Suppressor macrophage treated with lipopolysaccharide for 1 hour (primary cell): ENCODE data around the gene IRX2.
A peak's percentile ranks its signal among the peaks of the same experiment; 100 is the strongest.

Source experiments
- DNase-seq, 3 donors: peaks; one replicate each; pipeline ENCODE4 v3.0.0-alpha.2; 2020 to 2022

The IRX2 gene

DNA sequence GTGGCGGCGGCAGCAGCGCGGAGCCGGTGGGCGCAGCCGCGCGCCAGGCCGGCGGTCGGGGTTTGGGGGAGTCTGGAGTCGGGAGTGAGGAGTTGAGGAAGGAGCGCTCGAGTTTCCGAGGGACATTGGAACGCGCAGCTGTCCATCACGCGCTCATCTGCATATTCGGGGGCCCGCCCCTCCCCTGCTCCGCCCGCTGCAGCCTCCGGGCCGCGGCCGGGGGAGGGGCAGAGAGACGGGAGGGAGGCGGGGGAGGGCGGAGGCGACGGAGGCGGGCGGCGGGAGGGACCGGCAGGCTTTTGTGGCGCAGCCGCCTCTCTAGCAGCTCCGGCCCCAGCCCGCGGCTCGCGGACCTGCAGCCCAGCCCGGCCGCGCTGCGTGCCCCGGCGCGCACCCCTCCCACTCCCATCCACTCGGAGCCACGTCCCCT is at the start of gene IRX2:
TSS of gene IRX2 (minus strand) at position 86 of the 430 bp plus-strand sequence. CDS start 264 bp downstream, outside the sequence.
- DNase-seq = peak; percentile 27 to 57 (median 30)

- DNase-seq = no peak
These were observed 48.6 kb upstream of the IRX2 start for GRCh38 chr5:2800035-2800434.

GRCh38 chr5:2797981-2798380 is 46.5 kb upstream of the IRX2 start:
- DNase-seq = no peak

GRCh38 chr5:2797160-2797559 is 45.7 kb upstream of the IRX2 start:
- no peak for DNase-seq

DNA sequence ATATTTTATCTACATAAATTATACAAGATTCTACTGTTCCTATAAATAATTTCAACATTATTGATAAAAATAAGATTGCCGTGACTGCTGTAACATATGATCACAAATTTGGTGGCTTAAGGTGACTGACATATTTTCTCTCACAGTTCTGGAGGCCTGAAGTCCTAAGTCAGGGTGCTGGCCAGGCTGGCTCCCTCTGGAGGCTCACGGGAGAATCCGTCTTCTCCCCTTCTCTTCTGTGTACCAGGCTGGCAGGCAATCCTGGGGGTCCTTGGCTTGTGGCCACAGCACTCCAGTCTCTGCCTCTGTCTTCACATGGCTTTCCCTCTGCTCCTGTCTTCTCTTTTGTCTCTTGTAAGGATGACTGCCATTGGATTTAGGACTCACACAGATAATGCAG is 31.7 kb upstream of the IRX2 start:
- no peak for DNase-seq

DNA sequence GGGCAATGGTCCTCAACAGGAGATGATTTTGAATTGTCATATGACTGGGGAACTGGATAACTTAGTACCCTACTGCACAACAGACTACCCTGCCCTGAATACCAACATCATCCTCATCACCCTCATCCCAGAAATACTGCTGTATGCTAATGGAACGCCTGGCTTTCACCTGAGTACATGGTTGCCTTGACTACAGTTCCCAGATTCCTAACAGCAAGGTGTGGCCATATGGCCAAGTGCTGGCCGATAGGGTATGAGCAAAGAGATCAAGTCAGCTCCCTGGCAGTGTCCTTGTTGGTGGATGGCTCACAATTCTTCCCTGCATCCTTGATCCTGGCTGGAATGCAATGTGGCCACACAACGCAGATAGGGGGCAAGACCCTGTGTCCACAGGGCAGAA is 31.2 kb upstream of the IRX2 start:
- DNase-seq = no peak

GRCh38 chr5:2780421-2781171 is 29.1 kb upstream of the IRX2 start:
- DNase-seq = no peak

DNA sequence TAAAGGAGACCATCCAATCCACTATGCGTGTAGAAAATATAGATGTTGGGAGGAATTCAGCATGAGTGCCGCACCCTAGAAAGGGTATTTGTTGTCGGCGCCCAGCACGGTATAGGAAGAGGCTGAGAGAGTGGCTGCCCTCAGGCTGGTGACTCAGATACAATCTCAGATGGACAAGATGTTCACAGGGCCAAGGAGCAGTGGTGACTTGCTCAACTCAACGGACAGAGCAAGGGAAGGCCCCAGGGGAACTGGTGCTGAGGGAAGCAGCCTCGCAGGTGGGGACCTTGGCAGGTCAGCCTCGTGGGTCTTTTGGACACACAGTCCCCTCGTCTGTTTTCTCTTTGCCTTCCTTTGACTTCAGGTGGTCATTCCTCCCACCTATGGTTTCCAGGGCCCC is 28.0 kb upstream of the IRX2 start:
- no peak for DNase-seq

DNA sequence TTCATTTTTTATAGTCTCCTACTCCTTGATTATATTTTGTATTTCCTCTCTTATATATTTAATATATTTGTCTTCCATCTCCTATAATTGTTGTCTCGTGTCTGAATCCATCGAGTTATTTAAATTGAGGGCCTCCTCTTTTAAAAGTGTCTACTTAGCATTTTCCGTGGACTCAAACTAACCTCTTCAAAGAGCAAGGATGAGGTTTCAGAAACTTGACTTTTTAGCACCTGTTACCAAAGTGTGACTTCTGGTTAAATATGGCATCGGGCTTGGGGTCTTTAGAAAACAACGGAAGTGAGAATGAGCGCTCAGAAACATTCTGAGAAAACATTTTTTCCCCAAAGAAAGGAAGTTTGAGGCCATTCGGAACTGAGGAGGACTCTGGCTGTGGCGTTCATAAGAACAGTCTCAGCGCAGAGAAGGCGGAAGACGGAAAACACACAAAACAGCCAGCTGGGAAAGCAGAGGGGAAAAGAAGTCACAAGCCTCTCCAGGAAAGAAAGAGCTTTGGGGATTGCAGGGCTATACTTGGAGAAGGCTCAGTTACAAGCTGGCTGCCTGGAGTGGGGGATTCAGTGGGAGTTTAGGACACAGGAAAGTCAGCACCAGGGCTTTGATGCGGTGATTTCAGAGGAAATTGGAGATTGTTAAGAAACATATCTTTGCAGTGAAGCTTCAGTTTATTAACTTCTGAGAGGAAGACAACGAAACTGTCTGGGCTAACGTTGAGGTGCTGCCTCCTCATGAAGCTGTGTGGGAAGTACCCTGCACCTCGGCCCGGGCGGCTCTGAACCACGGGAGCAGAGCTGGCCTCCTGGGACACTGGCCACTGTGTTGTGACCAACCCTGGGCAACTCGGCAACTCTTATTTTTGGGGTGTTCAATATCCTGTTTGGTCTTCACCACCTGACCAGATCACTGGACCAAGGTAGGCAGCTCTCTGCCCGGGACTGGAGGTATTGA is 25.1 kb upstream of the IRX2 start:
- DNase-seq = no peak

DNA sequence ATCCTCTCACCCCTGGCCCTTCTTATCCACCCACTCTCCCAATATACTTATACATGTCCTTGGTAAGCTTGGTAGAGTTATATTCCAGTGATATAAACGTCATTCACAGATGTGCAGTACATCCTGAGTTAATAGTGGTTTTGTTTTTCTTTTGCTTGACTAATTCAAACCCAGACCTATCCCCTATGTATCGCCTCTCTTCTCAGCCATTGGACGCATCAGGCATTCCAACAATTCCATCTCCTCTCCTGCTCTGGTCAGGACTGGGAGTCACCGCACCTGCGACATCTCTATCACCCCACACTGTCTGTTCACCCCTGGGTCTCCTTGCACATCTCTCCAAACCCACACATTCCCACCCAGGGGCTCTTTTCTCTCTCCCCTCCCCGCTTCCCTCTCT is 21.9 kb upstream of the IRX2 start:
- DNase-seq = no peak

DNA sequence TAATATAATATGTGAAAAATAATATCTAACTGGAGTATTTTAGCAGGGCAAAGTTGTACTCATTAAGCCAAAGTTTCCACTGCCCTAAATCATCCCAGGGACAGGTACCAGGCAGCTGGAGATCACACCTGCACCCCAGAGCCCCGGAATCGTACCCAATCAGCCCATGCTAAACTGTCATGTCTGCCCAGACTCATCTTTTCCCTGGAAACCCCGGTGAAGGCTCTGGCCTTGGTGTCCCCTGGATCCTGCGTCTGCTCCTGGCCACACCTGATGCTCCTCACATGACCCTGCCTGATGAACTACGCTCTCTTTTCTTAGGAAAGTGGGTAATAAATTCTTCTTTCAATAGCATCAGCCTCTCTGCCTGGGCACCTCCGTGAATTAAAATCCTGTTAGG is 15.6 kb upstream of the IRX2 start:
- no peak for DNase-seq

GRCh38 chr5:2764581-2764980 is 13.1 kb upstream of the IRX2 start:
- no peak for DNase-seq

DNA sequence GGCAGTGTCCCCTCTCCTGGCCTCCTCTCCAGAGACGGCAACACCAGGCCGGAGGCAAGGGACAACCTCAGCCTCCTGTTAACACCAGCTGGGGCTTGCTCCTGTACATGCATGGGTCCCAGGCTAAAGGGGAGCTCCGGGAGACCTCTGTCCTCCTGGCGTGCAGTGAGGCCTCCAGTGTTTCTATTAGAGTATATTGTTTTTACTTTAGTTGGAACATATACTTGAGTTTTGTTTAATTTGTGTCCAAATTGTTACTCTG is 12.0 kb upstream of the IRX2 start:
- DNase-seq = no peak

GRCh38 chr5:2762744-2763532 is 11.5 kb upstream of the IRX2 start:
- no peak for DNase-seq

GRCh38 chr5:2761921-2762488 is 10.5 kb upstream of the IRX2 start:
- no peak for DNase-seq

- no peak for DNase-seq
These were observed 8.4 kb upstream of the IRX2 start for GRCh38 chr5:2759696-2760461.

DNA sequence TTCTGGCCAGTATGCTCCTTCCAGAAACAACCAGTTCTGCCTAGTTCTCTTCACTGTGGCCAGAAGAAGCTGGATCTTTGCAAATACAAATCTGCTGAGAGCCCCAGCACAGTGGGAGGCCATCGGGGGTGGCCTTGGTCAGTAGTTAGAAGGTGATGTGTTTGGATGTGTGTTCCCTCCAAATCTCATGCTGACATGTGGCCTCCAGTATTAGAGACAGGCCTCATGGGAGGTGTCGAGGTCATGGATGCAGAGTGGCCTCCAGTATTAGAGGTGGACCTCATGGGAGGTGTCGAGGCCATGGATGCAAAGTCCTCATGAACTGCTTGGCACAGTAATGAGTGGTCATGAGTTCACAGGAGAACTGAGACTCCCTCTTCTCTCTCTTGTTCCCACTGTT is 7.6 kb upstream of the IRX2 start:
- no peak for DNase-seq

DNA sequence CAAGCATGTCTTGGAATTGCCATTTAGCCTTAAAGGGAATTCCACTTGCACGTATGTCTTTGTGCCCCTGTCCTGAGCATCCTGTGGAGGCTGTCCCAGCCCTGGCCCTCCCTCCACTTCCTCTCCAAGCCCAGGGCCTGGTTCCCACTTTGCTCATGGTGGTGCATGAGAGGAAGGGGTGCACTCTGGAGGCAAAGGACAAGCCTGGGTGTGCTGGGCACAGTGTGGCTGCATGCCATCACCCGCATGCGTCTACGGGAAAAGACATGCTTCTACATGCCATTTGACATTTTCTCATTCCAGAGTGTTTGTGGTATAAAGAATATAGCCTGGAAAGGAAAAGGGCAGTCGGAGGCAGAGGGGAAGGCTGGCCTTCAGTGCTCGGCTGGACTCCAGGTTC is 7.2 kb upstream of the IRX2 start:
- no peak for DNase-seq

DNA sequence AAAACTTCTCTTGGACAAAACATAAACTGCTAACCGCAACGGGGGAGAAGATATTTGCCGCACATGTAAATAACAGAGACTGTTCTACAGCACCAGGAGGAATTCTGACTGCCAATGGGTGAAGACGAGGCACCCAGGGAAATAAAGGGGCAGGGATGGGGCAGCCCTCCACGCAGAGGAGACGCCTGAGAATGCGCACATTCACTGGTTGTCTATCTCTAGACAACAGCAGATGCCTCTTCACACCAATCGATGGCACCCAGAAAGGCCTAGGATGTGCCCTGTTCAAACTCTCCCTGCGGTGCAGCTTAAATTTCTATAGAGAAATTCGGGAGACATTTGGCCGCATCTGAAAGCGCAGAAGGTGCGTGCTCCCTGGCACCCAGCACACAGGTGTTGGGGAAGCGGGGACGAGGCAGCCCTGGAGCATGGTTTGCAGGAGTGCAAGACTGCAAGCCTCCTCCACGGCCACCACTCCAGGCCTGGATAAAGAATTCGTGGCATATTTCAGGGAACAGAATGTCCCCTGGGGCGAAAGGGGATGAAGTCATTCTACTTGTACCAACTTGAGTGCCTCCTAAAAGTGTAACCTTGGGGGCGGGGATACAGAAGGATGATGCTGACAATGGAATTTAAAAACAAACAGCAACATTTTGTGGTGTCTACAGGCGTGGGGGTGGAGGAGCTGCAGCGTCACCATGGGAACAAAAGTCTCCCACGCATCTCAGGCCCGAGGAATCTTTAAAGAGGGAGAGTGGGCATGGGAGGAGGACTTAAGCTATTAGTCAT is 6.3 kb upstream of the IRX2 start:
- peak; percentile 49 to 54 (median 53) for DNase-seq

DNA sequence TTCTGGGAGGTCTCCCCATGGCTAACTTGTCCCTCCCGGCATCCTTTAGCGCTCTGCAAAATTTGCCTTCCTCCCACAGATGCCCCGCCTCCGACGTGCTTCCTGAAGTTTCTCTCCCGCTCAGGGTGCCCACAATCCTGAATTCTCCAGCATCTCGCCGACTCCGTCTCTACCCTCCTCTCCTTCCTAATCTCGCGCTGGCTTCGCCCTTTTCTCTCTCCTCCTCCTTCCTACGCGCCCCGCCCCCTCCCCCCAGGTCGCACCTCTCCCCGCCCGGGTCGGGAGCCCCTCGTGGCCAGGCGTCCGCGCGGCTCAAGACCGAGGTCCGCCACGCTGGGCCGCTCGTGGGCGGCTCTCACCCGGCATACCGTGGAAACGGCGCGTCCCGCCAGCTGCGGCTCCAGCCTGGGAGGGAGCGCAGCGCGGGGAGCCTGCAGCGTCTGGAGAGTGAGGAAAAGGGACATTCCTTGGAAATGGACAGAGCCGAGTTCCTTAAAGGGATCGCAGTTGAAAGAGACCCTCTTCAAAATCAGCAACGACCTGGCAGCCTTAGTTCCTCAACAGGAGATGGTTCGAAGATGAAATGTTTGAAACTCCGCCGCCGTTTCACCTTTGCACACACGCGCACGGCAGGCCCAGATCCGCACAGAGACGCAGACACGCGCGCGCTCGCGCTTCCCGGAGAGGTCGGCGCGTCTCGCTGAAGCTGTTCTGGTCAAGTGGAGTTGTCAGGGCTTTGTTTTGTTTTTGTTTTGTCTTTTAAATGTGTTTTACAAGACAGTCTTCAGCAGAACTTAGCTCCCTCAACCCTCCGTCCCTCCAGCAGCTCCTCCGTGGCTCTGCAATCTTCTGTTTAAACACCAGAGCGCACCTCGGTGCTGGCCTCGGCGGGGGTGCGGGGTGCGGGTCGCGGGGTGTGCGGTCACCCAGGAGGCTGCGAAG is 5.0 kb upstream of the IRX2 start:
- no peak for DNase-seq
